Hematopoietic multipotent progenitor cell treated with erythropoietin and hydrocortisone succinate and interleukin-3 and kit ligand, for 8 days (in vitro differentiated cells): ENCODE results near the gene LRRIQ3.
A peak's percentile ranks its signal among the peaks of the same experiment; 100 is the strongest.
"Not testable (repeated sequence)": the region's sequence is repeated elsewhere in the genome, so short reads cannot be mapped to it uniquely, and the experiment has no call there.

ENCODE experiments used
- DNase-seq: peaks from one replicate; pipeline ENCODE4 v3.0.0-alpha.2; 2015

Gene LRRIQ3

DNA sequence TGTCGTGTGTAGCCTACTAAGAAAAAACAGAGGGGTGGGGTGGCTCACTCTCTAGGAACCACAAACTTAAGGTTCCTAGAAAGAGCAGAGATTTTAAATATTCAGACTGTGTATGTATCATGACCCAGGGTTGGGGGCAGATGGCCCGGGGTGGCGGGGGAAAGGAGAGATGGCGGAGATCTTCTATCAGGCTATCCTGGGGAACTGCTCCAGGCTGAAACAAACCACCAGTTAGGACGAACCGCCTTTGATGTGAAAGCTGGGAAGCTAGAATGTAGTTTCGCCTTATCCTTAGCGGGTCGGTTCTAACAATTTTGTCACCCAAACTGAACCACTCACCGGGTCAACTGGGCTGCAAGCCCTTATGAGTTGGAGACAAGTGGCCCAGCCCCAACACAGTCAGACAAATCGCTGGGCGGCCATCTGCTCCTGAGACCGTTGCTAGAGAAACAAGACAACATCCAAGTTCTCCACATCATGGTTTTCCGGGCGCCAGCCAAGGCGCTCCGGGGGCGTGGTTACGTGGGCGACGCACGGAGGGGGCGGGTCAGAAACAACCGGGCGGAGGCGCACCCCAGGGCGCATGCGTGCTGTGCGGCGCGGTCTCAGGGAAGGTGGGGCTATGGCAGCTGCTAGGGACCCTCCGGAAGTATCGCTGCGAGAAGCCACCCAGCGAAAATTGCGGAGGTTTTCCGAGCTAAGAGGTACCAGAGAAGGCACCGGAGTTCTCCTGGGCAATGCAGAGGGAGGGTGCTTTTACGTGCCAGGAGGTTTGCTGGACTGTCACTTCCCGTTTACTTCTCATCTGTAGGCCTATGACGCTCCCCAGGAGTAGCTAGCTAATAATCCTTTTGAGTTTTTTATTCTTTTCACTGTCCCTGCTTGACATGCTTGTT lies at the start of gene LRRIQ3, which contains the start of gene FPGT:
TSS of gene LRRIQ3 (minus strand) at position 520 of the 896 bp plus-strand sequence. CDS start 14,492 bp downstream, outside the sequence.
TSS of gene FPGT (plus strand) at position 586 of the 896 bp plus-strand sequence. CDS start at position 623, 37 bp downstream.
- DNase-seq, result peak; percentile 94

GRCh38 chr1:74246315-74246714 lies 48.3 kb upstream of the LRRIQ3 start:
- DNase-seq, result no peak

GRCh38 chr1:74245168-74245772 lies 47.3 kb upstream of the LRRIQ3 start:
- no peak for DNase-seq

- no peak for DNase-seq
Observed at GRCh38 chr1:74237787-74238186, 39.8 kb upstream of the LRRIQ3 start.

DNA sequence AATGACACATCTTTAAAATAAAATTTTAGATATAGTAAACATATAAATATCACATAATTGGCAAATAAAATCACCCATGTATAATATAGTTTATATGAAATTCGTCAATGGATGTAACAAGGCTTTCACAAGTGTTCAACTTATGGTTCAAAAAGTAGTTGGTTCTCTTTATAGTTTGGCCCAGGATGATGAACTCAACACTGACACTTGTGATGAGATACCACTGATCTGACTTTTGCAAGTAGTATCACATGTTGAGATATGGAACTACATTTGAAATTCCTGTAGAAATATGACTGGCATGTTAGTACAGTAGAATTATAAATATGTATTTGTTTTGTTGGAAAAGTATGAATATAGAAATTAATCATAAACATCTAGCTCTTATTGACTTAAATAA lies 39.1 kb upstream of the LRRIQ3 start:
- DNase-seq, result no peak

DNA sequence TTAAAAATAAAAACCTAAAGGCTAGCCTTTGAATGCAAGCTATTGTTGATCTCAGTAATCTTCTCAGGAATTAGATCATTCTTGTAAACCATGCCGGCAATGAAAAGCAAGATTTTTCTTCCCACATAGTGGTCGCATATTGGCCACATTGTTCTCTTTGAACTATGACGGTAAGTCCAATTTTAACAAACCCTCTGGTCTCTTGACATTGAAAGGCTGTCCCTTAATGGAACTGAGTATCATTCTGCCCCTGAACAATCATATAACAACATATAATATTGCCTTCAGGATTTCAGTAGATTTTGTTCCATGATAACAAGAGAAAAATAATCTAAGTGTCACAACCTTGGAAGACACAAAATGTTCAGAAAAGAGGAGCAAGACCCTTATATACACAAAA lies 38.5 kb upstream of the LRRIQ3 start:
- DNase-seq, result no peak

DNA sequence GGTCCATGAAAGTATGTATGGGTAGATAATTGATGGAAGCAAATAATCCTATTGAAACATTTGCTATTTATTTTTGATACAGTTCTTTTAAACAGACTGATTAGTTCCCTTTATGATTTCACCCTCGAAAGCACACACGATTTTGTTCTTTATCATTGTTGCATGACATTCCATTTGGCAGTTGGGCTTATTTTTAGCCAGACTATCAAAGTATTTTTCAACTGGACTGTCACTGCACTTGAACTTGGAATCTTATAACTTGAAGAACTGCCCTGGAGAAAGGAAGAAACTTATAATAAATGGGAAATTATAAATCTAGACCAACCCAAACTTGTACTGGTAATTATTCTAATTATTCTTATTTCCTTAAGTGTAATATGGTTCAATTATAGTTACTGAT lies 37.2 kb upstream of the LRRIQ3 start, which contains the start of gene TNNI3K:
TSS of gene TNNI3K (plus strand) at position 235 of the 400 bp plus-strand sequence. CDS start at position 300, 65 bp downstream.
- DNase-seq, result no peak

DNA sequence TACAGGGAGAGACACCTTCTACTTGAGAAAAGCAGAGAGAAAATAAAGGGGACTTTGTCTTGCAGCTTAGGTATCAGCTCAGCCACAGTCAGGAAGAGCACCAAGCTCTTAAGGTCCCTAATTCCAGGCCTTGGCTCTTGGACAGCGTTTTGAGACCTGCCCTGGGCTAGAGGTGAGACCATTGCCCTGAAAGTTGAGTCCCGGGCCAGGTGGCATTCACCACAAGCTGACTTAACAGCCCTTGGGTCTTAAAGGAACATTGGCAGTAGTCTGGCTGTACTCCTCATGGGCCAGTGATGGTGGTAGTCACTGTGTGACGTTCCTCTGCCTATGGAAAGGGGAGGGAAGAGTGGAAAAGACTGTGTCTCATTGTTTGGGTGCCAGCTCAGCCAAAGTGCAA lies 25.5 kb upstream of the LRRIQ3 start:
- DNase-seq, result no peak

DNA sequence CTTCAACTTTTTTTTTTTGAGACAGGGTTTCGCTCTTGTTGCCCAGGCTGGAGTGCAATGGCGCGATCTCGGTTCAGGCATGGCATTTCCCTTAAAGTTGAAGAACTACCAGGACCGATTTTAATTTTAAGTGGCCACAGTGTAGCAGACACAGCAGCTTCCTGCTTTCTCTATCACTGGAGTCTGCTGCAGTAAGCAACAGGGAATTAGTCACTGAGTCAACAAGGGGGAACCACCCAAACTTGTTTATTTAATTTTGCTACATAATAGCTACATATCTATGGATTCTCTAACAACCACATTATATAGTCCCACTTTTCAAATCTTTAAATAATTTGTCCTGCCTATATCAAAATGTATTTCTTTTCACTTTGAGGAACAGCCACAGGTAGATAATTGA lies 24.7 kb upstream of the LRRIQ3 start:
- no peak for DNase-seq

GRCh38 chr1:74215229-74215628 lies 17.3 kb upstream of the LRRIQ3 start:
- DNase-seq, result no peak

- no peak for DNase-seq
Observed at GRCh38 chr1:74205266-74205665, 7.3 kb upstream of the LRRIQ3 start.

GRCh38 chr1:74199504-74199903 lies 1.5 kb upstream of the LRRIQ3 start:
- peak; percentile 34 for DNase-seq

- no peak for DNase-seq
Observed at GRCh38 chr1:74197255-74197654, 721 bp downstream of the LRRIQ3 start.

- no peak for DNase-seq
Observed at GRCh38 chr1:74195339-74195738, 2.6 kb downstream of the LRRIQ3 start.

GRCh38 chr1:74193908-74194307 lies 4.1 kb downstream of the LRRIQ3 start:
- DNase-seq, result no peak

- no peak for DNase-seq
Observed at GRCh38 chr1:74180490-74180889, 17.5 kb downstream of the LRRIQ3 start.

DNA sequence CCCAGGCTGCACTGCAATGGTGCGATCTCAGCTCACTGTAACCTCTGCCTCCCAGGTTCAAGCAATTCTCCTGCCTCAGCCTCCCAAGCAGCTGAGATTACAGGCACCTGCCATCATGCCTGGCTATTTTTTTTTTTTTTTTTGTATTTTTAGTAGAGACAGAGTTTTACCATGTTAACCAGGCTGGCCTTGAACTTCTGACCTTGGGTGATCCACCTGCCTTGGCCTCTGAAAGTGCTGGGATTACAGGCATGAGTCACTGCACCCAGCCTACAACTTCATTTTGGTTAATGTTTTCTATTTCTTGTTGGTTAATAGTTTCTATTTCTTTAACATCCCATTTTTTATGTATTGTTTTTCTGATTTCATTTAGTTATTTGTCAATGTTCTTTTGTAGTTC lies 23.6 kb downstream of the LRRIQ3 start:
- DNase-seq, result not testable (repeated sequence)

DNA sequence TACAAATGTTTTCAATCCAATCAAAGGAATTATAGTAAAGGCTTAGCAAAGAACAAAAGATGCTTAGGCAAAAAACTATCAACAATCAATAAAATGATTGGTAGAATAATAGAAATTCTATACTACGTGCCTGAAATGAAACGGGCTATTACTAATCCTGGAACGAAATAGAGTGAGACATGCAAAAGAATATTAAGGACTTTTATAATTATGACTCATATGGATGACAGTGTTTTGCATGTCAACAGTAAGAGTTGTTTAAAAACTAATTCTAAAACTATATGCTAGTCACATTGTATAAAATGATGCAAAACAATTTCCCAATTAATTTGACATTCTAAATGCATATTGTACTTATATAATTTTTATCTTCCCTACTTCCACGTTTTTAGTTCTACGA lies 35.6 kb downstream of the LRRIQ3 start:
- DNase-seq, result no peak

- DNase-seq, result no peak
Observed at GRCh38 chr1:74161497-74161896, 36.5 kb downstream of the LRRIQ3 start.

DNA sequence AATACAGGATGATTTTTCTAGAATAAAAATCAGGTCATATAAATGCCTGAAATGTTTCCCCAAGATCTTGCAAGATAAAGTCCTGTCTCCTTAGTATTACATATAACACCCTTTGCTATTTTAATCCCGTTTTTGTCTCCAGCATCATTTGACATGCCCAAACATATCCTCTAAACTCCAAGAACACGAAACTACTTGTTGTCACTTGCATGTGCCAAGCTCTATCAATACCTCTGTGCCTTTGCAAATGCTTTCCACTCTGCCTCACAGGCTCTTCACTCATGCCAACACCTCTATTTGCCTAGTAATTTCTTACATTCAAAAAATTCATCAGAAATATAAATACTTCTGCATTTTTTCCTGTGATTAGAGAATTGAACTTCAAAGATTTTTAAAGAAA lies 37.9 kb downstream of the LRRIQ3 start:
- no peak for DNase-seq

- DNase-seq, result no peak
Observed at GRCh38 chr1:74145086-74145485, 52.9 kb downstream of the LRRIQ3 start.

- not testable (repeated sequence) for DNase-seq
Observed at GRCh38 chr1:74117370-74117769, 80.6 kb downstream of the LRRIQ3 start.

- no peak for DNase-seq
Observed at GRCh38 chr1:74113333-74113732, 84.6 kb downstream of the LRRIQ3 start.

DNA sequence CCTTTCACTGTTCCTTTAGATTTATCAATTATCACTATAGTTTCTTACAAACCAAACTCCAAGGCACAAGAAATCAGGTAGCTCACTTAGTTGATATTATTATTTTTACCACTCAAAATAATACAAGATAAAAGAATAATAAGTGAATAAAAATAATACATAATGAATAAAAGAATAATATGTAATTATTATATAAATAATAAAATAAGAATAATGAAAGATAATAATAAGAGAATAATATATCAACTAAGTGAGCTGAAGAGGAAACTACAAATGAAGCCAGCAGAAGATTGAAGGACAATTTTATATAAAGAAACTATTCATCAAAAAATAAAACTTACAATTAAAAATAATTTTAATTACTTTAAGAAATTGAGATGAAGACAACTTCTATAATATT lies 90.6 kb downstream of the LRRIQ3 start:
- DNase-seq, result no peak
